Gastroesophageal sphincter (tissue), 3 donors: ENCODE results near the gene WDCP.

Source experiments
- CTCF ChIP-seq, 4 experiments: fragments of 200-600 bp in 2 of 4; fragments of 450-650 bp in 2 of 4; sonication (generic) in 1 of 4; IDR thresholded peaks; one replicate each; pipeline ENCODE4 v1.5.1; 2017 to 2019; ENCODE audit warnings: antibody characterized with exemption in 4 of 4, mild to moderate bottlenecking in 2 of 4, moderate library complexity in 2 of 4
- POLR2AphosphoS5 ChIP-seq: sonication (generic); formaldehyde crosslinking; IDR thresholded peaks from one replicate; pipeline ENCODE4 v1.6.1; 2017; ENCODE audit warnings: antibody characterized with exemption

- TF ChIP-seq CTCF (IDR thresholded peaks at IDR 0.05) = no peak
- TF ChIP-seq POLR2AphosphoS5 = no peak
Measured at GRCh38 chr2:24011250-24012104, 35.7 kb downstream of the WDCP start.
